IMR-90 (cell line): ENCODE results near the gene BET1.

Experiments used
- CEBPB ChIP-seq: IDR thresholded peaks from 2 replicates; pipeline ENCODE4 v1.6.1; 2012; ENCODE audit warnings: low read depth, low read length, improper control_type of control experiment
- CTCF ChIP-seq: conservative IDR thresholded peaks from 2 replicates; pipeline ENCODE4 v1.5.1; 2012; ENCODE audit warnings: mild to moderate bottlenecking, low read depth, low read length, improper control_type of control experiment
- POLR2A ChIP-seq: IDR thresholded peaks from 2 replicates; pipeline ENCODE4 v1.6.1; 2012; ENCODE audit warnings: mild to moderate bottlenecking, low read depth, low read length
- RFX5 ChIP-seq: IDR thresholded peaks from 2 replicates; pipeline ENCODE4 v1.8.0; 2012; ENCODE audit warnings: low read depth, mild to moderate bottlenecking, low read length, moderate library complexity

DNA sequence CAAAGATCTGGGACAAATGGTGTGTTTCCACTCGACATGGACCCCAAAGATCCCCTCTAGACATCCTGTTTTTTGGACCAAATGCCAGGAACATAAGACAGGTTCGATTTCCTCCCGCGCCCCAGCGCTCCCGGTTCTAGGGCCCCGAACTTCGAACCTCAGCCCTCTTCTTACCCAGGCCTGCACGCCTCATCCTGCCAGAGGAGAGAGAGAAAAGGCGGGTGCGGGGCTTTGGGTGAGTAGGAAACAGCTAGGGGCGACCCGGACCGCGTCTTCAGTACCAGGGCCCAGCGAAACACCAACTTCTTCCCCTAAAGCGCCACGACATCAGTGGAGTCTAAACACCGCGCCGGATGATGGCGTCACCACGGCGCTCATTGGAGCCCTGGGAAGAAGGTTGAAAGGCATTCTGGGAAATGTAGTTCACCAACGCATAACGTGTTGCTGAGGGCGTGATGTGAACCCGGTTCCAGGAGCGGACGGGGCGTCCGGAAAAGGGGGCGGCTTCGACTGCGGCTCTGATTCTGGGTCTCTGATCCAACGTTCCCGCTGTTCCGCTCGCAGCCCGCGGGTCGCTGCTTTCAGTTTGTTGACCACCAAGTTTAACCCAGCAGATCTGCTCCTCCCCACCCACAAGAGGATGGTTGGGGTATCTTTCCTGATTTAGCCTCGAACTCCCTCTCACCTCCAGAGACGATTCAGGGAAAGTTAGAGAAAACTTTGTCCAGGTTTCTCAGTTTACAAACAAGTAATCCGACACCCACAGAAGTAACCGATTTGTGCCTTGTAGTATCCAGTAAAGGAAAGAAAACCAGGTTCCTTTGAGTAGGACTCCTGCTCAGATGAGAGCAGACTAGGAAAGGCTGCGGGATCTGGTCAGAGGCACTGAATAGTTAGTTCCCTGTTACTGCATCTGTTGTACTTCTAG lies at the start of gene BET1:
- peak; percentile 84 for TF ChIP-seq POLR2A
- no peak for TF ChIP-seq CTCF
- TF ChIP-seq RFX5, result peak; percentile 26; the same call in 1 of the 2 replicates
- TF ChIP-seq CEBPB, result 0 out of 2 replicates have a peak, but pooled peaks have one; percentile 14
